Medulla oblongata (tissue), 1 donor: ENCODE results near the gene ACTRT2.
A peak's percentile ranks its signal among the peaks of the same experiment; 100 is the strongest.

Experiments
- DNase-seq: peaks from one replicate; pipeline ENCODE4 v3.0.0-alpha.2; 2015; ENCODE audit errors: extremely low spot score

Gene ACTRT2

GRCh38 chr1:3052501-3052900 lies 31.2 kb downstream of the ACTRT2 start:
- DNase-seq: no peak

DNA sequence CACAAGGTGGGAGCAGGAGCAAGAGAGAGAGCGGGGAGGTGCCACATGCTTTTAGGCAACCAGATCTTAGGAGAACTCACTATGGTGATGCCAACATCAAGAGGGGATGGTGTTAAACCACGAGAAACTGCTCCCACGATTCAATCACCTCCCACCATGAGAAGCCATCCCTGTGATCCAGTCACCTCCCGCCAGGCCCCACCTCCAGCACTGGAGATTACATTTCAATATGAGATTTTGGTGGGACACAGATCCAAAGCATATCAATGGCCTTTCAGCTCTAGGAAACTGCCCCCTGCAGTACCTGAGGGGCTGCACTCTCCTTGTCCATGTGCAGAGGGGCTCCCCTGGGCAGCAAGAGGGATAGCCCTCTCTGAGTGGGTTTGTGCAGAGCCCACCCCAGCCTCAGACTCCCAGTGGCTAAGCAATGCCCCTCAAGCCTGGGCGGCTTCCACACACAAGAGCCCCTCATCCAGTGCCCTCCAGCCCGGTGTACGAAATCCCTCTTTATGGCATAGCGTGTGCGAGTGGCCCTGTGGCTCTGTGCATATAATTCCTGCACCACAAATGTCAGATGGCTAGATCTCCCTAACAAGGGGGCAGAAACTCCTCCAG lies 32.2 kb downstream of the ACTRT2 start:
- DNase-seq: no peak

DNA sequence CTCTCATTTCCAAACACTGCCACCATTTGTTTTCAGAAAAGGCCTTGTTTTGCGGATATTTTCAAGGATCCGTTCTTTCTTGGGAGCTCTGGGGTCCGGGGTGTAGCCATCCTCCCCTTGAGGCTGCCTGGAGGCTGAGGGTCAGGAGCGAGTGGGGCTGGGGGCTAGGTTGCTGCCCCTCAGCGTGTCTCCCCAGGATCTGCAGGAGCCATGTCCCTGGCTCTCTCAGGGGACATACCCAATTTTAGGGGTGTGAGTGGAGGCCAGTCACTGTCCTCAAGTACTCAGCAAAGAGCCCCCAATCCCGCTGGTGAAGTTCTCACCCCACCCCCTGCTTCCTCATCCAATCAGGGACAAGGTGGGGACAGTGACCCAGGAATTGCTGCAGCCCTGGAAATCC lies 32.7 kb downstream of the ACTRT2 start:
- no peak for DNase-seq

GRCh38 chr1:3054474-3054873 lies 33.2 kb downstream of the ACTRT2 start:
- no peak for DNase-seq

- no peak for DNase-seq
These were observed 33.8 kb downstream of the ACTRT2 start for GRCh38 chr1:3055051-3055450.

DNA sequence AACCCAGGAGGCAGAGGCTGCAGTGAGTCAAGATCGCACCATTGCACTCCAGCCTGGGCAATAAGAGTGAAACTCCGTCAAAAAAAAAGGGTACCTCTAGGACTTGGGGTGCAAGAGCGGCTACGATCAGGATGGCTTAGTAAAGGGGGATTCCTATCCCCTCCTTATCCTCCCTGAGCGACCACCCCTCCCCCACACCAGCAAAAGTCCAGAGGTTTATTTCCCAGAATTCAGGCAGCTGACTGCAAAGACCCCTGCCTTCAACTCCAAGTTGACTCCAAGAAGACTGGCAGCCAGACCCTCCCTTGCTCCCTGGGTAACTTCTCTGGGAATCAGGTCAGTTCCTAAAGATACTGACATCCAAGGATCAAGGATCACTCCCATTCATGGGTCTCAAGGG lies 35.4 kb downstream of the ACTRT2 start:
- DNase-seq: no peak

GRCh38 chr1:3058263-3059030 lies 37.2 kb downstream of the ACTRT2 start:
- DNase-seq: no peak

DNA sequence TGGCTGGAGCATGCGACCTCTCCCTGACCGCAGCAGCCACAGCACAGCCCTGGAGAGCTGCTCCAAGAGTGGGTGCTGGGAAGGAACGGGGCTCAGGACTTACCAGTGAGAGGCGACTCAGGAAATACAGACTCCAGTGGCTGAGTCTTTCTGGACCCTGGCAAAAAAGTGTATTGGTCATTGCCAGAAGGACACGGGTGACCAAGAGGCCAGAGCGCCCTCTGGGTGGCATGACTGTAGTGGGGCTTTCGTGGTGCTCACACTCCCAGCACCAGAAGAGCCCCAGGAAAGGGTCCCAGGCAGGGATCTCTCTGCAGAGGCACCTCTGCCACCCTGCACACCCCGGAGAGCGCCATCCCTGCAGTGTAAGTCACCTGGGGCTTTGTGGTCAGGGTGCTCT lies 38.9 kb downstream of the ACTRT2 start:
- DNase-seq: no peak

- no peak for DNase-seq
These were observed 39.6 kb downstream of the ACTRT2 start for GRCh38 chr1:3060601-3061551.

- DNase-seq: no peak
These were observed 40.3 kb downstream of the ACTRT2 start for GRCh38 chr1:3061566-3061965.

- DNase-seq: no peak
These were observed 40.8 kb downstream of the ACTRT2 start for GRCh38 chr1:3061981-3062615.

DNA sequence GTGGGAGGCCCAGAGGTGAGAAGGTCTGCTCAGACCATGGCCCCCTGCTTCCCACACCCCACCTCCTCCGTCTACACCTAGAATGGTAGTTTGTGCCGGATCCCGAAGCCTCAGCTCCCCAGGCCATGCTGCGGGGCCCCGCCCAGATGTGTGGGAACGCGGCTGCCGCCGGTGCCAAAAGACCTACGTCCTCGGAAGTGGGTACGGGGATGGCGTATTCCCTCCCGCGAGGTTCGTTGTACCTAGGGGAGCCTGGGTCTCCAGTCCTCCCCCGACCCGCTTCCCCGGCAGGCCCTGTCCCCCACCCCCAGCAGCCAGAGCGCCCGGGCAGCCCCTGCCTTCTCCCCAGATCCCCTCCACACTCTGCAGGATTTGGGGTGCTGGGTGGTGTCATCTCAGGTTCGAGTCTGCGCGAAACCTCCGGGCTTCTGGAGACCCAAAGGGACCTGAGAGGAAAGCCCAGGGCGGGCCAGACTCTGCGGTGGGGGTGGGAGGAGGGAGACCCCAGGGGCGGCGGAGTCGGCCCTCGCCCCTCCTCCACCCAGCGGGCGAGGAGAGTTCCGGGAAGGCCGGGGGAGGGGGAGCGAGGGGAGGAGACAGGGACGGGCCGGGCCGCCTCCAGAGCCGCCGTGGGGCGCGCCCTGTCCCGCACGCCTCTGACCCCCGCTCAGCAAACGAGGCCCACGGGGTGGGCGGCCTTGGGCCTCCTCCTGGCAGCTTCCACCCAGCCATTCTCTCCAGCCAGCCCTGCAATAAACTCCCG lies 41.5 kb downstream of the ACTRT2 start:
- no peak for DNase-seq

- DNase-seq: no peak
These were observed 42.4 kb downstream of the ACTRT2 start for GRCh38 chr1:3063379-3064295.

DNA sequence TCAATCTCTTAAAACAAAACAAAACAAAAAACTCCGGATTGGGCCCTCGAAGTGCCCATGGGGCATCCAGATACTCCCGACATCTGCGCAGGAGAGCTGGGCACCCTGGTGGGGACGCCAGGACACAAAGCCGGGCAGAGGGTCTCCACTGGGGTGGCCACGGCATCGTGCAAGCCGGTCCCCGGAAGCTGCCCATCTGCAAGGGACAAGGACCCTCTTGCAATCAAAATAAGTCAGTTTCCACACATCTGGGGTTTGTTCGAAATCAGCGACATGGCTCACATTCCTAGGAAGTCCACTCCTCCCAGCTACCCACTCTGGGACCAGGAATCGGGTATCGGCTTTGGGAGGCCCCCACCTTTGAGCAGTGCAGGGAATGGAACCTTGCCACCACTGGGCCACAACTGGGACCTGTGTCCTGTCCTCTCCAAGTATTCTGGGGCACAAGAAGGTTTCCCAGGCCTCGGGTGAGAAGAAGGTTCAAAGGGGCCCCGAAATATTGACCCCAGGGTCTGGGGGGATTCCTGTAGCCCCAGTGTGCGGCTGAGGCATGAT lies 43.1 kb downstream of the ACTRT2 start:
- DNase-seq: no peak

GRCh38 chr1:3064901-3065300 lies 43.6 kb downstream of the ACTRT2 start:
- no peak for DNase-seq

DNA sequence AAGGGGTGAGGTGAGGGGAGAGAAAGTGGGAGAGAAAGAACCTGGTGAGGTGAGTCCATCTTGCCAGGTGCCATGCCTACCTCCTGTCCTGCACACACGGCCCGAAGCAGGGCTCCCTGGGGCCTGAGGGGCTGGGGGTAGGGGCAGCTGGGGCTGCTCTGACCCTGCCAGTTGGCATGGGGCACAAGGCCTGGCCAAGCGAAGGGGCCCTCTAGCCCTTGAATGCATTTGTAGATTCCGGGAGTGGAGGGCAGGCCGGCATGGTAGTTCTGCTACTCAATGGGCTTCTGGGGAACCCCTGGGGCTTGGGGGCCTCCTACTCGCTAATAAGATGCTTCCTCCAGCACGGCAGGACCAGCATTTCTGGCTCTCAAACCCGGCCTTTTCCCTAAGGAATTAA lies 44.1 kb downstream of the ACTRT2 start:
- DNase-seq: no peak

- no peak for DNase-seq
These were observed 44.5 kb downstream of the ACTRT2 start for GRCh38 chr1:3065797-3066196.

DNA sequence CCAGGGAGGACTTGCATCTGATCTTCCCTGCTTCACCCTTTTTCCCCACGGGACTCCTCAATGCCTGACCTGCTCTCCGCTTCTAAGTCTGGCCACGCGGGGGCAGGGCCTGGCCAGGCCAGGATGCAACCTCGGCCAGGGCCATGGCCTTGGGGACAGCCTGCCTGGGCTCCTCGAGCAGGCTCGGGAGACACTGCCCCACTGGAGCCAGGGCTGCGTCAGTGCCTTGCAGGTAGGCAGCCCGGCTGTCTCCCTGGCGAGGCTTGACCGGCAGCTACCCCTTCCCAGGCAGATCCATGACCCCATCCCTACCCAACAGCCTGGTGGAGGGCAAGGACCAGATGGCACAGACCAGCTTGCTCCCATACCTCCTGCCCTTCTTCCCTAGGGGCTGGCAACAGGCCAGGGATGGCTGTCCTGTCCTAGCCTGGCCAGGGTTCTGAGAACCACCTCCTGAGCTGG lies 45.0 kb downstream of the ACTRT2 start:
- DNase-seq: peak; percentile 35

DNA sequence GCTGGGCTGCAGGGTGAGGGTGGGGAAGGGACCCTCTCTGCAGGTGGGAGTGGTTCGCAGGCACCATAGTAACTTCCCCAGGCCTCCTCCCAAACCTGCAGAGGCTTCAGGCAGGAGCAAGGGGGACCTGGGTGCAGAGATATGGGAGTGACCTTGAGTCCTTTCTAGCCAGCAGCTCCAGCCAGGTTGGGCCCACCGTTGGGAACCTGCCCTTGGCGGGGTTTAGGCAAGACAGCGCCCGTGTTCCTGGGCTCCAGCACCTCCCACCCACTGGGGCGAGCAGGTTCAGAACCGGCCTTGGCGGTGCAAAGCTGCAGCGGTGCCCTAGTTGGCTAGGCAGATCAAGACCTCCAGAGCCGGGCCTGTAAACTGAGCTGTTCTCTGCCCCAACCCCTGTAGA lies 45.6 kb downstream of the ACTRT2 start:
- DNase-seq: no peak

GRCh38 chr1:3067301-3067670 lies 46.0 kb downstream of the ACTRT2 start:
- no peak for DNase-seq
